GM18511 (cell line): Measurements from ENCODE around the gene ZBTB20.

Experiments
- ATAC-seq: cut with Tn5 transposase; IDR thresholded peaks from one replicate; pipeline ENCODE4 v1.9.1; 2021; ENCODE audit warnings: mild to moderate bottlenecking, moderate library complexity; ENCODE audit not compliant: unreplicated experiment

ZBTB20 gene

DNA sequence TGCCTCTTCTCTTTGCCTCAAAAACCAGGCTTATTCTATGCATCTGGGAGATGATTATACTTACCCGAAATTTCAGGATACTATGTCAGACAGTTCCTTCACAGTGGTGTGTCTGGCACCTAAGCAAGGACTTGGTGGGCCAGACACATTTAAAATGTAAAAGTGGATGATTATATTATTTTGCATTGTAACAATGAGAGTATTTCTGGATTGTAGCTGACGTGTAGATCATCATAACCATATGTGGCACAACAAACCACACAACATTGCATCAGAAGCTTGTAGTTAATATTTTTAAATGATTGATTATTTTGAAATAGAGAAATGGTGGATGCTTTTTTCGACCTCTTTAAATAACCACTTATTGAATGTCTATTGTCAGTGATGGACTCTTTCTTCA is 744.2 kb downstream of the ZBTB20 start:
- ATAC-seq, result no peak

DNA sequence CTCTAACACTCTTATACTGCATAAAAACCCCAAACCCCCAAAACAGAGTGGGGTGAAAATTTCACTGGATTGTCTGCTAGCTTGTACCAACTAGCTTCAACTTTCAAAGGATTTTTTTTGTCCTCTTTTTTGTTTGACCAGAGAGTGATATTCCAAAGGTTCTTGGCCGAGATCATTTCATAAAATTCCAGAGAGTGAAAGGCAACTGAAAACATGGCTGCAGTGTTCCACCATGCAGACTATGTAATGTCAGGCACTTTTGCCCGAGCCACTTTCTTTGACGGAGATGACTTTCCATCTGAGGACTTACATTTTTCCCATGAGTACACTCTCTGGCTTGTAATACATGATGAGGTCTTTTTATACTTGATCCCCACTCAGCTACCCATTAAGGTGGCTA is 745.7 kb downstream of the ZBTB20 start:
- no peak for ATAC-seq

DNA sequence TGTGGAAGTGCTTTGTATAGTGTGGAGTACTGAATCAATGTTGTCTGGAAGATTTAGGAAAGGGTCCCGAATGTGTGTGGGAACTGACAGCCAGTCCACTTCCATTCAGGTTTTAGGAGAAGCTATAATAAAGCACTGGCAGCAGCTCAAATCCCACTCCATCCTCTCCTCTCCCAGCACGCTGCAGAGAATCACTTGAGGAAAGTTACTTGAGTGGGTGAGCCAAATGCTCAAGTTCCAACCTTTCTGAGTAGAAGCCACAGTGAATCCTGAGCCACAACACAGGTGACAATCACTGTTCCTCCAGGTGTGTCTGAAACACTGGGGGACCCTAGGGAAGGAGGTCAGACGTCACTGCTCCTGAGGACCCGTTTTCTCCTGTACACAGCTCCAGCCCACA is 746.7 kb downstream of the ZBTB20 start:
- no peak for ATAC-seq

DNA sequence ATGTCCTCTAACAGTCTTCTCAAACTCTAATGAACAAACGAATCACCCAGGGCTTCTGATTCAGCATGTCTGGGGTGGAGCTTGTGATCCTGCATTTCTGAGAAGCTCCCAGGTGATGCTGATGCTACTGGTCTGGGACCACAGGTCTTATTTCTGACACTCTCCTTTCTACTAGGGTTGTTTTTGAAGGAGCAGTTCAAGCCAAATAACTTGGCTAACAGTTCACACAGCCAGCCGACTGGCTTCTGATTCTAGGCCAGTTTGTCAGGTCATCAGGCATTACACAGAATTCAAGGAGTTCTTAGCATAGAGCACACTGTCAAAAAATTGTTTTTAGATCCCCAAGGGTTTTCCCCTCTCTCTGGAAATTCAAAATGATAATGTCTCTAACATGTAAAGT is 752.5 kb downstream of the ZBTB20 start:
- no peak for ATAC-seq

DNA sequence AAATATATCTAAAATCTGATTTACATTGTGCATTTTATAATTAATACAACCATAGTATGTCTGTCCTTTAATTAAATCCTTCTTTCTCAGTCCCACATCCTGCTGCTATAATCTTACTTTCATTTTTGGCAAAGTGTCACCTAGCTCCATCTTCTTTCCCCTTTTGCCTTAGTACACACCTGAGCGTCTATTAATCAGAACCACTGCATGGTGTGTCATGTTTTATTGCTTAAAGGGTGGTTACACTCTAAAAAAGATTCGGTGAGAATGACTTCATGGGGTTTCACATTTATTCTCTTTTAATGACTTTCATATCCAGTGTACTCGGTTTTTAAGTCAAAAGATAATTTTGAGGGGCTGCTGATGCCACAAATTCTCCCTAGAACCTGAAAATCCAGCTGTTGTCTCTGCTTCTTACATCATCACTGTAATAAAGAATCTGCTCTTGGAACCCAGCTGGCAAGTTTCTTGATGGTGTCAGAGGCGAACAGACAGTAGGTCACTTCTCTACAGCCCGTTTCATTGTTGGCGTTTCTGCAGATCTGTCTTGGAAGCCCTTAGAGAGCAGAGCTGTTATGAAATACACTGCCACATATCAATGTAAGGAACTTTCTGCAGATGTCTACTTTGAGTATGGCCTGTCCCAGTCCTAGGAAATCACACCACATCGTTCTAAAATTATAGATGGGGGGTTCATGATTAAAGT is 753.6 kb downstream of the ZBTB20 start:
- ATAC-seq, result no peak

DNA sequence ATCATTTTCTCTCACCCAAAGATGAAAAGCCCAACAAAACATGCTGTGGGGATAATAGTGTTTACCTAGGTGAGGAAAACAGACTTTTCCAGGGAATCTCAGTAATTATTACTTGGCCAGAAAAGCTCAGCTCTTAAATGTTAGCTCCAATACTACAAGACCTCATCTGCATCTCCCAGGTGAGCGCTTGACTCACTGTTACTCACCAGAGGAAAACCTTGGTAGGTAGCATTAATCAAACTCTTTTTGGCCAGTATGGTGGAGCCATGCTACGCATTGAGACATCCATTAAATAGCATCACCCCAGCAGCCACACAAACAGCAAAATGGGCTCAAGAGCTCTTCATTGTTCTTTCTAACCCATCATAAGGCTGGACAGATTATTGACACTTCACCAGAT is 754.3 kb downstream of the ZBTB20 start:
- no peak for ATAC-seq

DNA sequence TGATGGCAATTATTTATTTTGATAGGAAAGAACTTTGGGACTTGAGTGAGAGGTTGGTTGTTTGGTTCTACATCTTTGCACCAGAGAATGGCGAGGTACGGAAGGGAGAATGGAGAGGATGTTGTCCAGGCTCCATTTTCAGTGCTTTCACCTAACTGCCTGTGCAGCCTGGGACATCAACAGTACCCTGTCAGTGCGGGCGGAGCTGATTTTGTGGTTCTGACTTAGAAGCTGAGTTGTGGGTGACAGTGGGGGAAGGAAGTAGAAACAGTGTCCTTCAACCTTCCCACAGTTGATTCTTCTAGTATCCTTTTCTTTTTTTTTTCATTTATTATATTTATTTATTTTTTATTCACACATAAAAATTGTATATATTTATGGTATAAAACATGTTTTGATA is 757.9 kb downstream of the ZBTB20 start:
- ATAC-seq, result no peak

DNA sequence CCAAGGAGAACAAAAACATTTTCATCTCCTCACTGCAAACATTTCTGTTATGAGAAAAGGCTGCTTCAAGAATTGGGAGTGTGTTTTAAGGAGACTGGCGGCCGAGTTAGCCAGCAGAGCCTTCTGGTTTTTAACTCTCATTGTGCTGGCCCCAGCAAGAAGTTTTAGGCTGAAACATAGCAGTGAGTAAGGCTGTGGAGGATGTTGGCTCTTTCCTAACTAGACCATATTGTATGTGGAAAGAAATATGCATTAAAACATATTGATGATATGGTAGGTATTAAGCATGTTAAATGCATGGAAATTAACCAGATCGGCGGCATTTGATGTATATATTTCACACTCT is 762.6 kb downstream of the ZBTB20 start:
- ATAC-seq, result peak; percentile 6

DNA sequence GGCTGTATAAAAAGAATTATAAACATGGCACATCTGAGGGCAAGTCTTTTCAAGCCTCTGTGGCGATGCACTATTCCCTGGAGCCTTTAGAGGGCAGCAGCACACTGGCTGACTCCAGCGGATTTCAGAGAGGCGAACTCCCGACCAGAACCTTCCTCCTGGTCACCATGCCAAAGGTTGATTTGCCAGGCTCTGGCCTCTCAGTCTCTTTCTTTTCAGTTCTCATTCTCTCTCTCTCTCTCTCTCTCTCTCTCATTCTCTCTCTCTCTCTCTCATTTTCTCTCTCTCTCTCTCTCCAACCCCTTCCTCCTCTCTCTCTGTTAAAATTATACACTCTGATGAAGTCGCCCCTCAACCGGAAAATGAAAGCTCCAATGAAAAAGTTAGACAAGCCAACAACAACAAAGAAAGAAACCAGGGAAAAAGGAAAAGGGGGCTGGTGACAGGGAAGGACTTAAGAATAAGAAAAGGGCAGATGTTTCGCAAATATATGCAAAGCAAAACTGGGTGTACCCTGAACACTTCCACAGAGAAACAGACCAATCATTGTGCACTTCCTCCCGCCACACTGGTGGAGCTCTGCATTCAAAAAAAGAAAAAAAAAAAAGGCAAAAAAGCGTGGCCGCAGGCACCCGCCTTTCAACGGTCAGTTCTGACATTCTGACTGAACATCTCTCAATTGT is 763.1 kb downstream of the ZBTB20 start:
- peak; percentile 94 for ATAC-seq

DNA sequence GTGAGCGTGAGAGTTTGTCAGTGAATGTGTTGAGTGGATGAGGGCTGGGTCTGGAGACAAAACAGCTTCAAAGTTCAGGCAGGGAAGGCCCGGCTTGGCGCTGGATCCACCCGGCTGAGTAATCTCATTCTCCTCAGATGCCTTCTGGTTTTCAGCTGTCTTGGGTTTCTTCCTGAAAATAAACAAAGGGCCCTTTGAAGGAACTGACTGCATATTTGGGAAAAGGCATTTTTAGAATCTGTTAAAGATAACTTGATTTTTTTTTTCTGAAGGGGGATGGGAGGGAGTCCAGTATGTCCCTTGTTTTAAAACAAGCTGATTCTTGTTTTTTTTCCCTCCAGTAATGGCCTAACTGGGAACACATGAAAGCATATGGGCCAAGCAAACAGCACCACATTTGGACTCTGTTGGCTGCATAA is 766.8 kb downstream of the ZBTB20 start:
- no peak for ATAC-seq

DNA sequence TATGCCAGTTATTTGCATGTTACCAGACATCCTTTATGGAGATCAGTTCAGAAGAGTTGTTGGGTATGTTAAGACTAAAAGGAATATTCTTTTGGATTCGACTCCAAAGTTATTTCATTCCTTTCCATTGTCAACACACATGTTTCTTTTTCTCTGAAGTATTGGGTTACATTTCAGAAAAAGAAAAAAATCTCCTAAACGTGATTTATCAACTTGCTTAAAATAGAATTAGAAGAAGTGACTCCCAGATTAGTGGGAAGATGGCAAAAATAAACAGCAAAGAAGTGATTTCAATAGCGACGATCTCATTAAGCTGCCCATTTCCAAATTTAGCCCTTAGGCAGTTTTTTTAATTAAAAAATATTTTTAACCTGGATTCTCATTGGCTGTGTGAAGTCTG is 767.8 kb downstream of the ZBTB20 start:
- ATAC-seq, result no peak

DNA sequence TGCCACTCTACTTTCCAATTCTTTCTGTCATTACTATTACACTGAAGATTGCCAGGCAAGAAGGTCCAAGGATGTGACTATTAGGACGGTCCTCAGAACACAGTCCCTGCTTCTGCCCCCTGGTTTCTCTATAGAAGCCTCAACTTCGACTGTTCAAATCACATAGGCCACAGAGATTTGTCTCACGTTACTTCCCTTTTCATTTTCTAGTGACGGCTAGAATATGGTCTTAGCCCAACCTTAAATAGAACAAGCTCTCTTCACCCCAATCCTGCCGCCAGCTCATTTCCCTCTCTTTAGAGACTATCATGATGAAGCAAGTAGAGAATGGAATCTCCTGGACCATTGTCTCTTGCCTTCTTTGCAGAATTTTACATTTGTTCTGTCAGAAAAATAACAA is 768.3 kb downstream of the ZBTB20 start:
- ATAC-seq, result no peak

DNA sequence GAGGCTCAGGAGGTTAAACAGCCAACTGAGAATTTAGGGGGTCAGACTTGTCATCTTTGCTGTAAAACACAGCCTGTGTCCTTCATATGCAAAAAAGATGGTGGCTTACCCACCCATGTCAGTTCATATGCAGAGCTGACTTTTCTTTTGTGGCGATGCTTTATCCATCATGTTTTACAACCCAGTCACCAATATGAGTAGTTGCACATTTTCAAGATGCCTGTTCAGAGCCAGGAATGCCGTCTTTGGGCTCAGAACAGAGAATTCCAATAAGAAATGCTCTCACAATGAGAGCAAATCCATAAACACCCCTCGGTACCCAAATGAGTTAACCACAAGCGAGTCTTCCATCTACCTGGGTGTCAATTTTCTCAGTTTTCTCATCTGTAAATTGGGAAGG is 769.7 kb downstream of the ZBTB20 start:
- no peak for ATAC-seq

DNA sequence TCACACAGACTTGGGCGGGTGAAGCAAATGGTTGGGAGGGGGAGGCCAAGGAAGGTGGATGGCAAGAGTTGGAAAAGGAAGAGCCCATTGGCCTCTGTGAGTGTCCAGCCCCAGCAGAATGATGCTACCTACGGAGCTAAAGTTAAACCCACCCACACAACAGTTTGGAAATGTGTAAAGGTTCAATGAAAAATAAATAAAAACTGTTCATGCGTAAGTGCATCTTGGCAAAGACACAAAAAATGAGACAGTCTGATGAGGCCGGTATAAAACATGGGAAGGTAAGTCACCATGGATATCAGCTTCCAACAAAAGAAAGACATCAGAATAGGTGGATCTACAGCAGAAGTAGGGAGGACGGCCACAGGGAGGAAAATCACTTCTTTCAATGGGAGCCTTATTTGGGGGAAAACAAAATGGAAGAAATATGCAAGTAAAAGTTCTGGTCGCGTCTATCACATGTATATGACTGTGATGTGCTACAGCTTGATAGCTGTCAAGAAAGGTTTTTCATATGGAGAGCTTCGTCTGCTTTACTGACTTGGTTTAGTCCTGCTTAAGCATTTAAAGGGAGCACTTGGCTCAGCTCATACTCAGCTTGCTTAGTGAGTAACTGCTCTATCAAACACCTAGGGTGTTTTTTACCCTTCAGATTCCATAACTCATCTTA is 770.4 kb downstream of the ZBTB20 start:
- ATAC-seq, result no peak

DNA sequence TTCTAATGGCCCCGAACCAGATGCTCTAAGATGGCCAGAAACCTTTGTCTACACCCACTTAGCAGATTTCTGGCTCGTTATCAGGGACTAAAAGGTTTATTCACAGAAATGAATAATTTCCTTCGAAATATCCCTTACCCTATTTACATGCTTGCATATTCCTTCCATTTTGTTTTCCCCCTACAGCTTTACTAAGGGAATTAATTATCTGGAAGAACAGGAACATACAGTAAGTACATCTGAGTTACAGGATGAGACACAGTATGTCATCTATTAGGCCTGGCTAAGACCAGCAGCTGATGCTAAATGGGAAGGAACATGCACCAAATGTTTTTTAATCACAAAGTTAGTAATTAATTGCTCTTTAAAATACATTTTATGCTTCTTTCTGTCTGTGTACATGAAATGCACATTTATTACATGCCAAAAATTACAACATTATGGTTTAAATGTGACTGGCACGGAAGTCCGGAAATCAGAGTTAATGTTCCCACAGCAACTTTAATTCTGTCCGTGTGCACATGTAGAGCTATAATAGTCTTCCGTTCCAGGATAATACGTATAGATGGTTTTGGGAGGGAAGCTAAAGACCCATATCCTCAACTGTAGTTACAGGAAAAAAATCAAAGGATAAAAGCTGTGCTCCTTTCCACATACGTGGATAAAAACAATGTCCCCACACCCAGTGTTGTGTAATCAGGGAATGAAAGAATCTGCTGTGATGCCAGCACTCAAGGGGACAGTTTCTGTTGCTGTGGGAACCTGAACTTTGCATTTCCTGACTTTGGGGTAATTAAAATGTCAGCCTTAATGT is 771.3 kb downstream of the ZBTB20 start:
- no peak for ATAC-seq

DNA sequence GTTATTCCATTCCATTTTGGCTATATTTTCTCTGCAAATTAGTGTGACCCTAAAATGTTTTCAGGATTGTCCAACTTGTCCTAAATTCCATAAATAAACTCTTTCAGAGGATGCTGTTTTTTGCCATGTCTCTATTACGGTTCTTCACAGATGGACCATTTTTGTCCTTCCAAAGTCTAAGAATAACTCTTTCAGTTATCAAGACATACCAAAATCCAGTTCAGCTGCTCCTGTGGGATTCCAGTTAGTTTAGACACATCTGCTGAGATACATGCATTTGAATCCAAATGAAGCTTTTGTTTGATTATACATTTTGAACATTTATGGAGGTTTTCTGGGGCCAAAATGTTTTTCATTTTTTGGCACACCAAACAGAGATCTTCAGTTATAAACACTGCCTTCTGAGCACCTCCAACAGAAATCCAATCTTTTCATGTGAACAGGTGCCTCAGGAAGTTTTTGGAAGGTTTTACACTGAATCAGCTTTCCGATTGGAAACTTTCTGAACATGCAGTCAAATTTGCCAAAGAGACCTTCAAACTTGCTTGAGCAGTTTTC is 772.6 kb downstream of the ZBTB20 start:
- no peak for ATAC-seq

DNA sequence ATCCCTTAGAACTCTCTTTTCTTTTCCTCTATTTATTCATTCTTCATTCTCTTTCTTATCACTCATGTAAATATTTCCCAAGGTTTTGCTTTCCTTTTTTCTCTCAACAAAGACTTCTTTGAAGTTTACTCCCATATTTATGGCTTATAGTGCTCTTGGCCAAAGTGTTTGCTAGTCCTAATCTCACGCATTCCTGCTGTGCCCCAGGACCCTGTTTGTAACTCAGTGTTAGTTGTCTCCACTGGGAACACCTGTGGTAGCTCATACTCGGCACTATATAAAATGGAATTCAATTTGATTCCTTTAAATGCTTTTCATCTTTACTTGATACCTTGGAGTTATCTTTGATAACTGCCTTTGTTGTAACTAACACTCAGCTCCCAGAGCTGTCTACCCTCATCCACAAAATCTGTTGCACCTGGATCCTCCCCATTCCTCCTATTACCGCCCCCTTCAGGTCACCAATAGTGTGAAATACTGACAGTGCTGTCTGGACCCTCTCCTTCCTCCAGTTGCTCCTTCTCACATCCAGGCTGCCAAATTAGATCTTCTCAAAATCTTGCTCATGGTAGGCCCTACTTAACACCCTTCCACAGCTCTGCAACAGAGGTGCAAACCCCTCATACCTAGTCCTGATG is 776.4 kb downstream of the ZBTB20 start:
- no peak for ATAC-seq

DNA sequence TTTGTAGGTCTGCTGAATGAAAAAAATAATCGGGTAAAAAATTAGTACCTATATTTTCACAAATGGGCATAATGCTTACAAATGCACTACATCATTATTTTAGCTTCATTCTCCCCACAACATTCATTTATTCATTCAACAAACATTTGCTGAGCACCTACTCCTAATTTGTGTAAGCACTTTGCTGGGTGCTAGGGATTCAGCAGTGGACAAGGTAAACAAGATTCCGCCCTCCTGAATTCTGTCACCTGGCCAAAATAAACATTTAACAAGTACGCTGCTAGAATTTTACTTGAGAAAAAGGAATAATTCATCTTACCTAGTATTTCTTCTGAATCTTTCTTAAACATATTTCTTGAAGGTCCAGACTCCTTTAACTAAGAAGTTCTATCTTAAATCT is 781.2 kb downstream of the ZBTB20 start:
- no peak for ATAC-seq

DNA sequence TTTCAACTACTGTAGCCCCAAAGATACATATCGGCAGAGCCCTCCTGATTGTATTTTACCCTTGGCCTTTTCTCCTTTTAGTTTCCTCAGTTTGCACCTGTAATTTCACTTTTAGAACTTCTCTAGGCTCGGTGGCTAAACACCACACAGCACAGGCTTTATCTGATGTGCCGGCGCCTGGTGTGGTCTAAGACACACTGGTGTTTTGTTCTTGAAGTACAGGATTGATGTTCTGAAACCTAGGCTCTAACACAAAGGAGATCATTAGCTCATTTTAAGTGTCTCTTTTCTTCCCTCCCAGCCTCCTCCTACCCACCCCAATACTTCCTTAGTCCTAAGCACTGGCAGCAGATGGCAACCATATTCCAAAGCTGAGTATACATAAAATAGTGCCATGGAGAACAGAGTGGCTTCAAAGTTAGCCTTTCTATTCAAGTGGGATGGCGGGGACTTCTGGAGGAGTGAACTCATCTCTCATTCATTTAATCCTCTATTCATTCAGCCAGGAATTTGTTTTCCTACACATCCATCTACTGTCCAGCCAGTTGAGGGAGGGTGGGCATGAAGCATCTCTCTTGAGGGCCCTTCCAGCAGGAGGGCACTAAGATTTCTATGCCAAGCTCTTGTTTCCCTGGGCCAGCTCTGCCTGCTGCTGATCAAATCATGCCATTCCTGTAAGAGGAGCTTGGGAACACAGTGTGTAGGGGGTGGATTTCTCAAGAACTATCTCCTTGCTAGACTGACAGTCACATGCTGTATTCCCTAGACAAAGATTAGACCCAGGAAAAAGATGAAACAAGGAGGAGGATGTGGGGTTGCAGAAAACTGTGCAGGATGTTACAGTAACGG is 782.1 kb downstream of the ZBTB20 start:
- ATAC-seq, result no peak
